Activated CD4-positive, CD25-positive, alpha-beta regulatory T cell treated with anti-CD3 and anti-CD28 coated beads, Interleukin-2, amount 50 U/mL, for 16 hours (primary cell): ENCODE data around the gene ATP11A.

ENCODE experiments used
- DNase-seq: peaks from one replicate; pipeline ENCODE4 v3.0.0-alpha.2; 2020; ENCODE audit warnings: low read depth, low spot score

The ATP11A gene

DNA sequence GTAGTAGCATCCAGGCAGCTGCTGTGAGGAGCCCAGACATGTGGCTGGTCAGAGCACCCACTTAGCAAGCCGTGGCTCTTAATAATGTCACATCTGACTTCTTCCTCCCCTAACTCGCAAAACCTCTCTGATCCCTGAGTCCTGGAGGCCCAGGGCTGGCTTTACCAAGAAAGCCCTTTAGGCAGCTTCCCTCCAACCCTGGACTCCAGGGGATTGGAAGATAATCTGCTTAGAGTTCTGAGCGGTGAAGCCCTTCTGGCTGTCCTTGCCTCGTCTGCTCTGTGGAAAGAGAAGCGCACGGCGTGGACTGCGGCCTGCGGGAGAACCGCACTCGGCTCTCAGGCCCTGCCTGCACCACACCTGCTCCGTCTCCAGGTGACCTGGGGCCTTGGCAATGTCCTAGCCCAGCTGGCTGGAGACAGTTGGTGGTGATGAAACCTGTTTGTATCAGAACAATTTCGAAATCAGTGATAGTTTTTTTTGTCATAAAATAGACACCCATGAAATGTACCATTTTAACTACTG lies 214.7 kb downstream of the ATP11A start:
- DNase-seq, result no peak

DNA sequence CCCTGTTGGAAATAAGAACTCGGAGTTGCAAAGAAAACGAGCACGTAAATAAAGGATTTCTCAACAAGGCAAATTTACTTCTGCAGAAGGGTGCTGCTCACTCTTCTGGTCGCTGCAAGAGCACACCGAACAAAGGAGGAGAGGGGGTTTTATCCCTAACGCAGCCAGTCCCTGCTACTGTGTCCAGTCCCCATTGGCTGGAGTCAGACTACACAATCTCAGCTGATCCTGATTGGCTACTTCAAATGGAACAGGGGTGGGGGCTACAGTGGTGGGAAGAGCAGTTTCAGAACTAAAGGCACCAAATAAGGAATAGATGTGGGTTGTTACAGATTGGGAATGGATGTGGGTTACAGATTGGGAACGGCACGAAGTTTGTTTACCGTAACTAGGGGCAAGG lies 215.2 kb downstream of the ATP11A start:
- no peak for DNase-seq

DNA sequence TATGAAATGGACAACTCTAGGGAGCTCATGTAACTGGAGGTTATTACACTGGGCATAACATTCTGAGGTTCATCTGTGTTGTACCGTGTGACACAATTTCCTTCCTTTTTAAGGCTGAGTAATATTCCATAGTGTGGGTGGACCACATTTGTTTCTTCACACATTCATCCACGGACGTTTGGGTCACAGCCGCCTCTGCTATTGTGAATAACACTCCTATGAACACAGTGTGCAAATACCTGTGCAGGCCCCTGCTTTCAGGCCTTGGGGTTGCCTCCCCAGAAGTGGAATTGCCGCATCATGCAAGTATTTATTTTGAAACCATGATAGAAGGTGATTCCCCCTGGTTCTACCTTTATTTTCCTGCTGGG lies 215.8 kb downstream of the ATP11A start:
- DNase-seq, result no peak

- no peak for DNase-seq
Observed at GRCh38 chr13:112905990-112906641, 216.3 kb downstream of the ATP11A start.

DNA sequence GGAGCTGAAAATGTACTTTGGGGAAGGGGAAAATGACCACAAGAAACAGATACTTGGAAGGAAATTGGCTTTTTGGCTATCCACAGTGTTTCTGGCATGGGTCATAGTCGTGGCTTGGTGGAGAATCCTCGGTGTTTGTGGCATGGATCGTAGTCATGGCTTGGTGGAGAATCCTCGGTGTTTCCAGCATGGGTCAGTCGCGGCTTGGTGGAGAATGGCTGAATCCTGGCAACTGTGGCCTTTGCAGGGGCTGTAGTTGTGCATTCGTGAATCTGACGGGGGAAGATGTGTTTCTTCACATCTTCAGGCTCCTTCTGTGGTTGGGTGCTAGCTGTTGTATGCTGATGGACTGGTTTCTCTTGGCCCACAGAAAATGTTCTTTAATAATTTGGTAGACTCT lies 217.4 kb downstream of the ATP11A start:
- no peak for DNase-seq

- no peak for DNase-seq
Observed at GRCh38 chr13:112907871-112908331, 218.1 kb downstream of the ATP11A start.

DNA sequence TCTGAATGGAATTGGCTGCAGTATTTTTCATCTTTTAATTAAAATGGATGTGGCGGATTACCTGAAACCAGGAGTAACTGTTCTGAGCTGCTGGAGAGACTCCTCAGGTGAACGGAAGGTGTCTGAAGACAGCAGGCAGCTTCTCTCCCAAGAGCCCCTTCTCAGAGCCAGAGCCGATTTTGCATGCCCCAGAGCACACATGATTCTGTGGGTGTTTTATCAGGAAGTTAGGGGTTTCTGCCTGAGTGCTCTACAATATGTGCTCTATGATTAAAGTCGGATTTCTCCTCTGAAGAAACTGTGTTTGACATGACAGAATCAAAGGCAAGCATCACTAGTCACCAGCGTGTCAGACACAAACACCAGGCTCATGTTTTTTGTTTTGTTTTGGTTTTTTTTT lies 218.5 kb downstream of the ATP11A start:
- DNase-seq, result no peak

GRCh38 chr13:112910016-112910415 lies 220.2 kb downstream of the ATP11A start:
- no peak for DNase-seq

GRCh38 chr13:112910616-112911280 lies 220.9 kb downstream of the ATP11A start:
- no peak for DNase-seq

DNA sequence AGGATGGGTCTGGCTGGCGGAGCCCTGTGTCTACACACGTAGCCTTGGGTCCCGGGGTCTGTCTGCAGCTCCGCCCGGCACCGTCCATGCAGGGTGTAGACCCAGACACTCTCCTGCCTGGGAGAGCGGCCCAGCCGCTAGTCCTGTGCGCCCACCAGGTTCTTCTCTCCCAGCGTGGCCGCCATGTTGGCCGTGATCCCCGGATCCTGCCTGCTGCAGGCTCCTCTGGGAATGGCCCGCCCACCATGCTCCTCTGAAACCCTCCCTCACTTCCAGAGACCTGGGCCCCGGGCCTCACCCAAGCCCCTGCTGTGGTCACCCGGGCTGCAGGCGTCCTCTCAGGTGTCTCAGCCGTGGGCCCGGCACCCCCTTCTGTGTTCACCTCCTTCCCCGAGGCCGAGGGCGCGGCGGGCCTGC lies 221.5 kb downstream of the ATP11A start:
- DNase-seq, result no peak

GRCh38 chr13:112911883-112912282 lies 222.0 kb downstream of the ATP11A start:
- no peak for DNase-seq

DNA sequence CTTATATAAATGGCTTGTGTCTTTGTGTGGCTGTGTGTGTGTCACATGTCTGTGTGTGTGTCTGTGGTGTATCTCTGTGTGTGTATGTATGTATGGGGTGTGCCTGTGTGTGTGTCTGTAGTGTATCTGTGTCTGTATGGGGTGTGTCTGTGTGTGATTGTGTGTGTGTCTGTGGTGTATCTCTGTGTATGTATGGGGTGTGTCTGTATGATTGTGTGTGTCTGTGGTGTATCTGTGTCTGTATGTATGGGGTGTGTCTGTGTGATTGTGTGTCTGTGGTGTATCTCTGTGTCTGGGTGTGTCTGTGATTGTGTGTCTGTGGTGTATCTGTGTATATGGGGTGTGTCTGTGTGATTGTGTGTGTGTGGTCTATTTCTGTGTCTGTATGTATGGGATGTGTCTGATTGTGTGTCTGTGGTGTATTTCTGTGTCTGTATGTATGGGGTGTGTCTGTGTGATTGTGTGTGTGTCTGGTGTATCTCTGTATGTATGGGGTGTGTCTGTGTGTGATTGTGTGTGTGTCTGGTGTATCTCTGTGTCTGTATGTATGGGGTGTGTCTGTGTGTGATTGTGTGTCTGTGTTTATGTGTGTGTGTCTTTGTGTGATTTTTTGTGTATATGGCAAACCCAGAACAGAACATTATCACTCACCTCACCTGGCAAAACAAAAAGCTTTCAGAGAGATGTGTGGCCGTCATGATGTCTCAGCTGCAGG lies 223.0 kb downstream of the ATP11A start:
- no peak for DNase-seq

DNA sequence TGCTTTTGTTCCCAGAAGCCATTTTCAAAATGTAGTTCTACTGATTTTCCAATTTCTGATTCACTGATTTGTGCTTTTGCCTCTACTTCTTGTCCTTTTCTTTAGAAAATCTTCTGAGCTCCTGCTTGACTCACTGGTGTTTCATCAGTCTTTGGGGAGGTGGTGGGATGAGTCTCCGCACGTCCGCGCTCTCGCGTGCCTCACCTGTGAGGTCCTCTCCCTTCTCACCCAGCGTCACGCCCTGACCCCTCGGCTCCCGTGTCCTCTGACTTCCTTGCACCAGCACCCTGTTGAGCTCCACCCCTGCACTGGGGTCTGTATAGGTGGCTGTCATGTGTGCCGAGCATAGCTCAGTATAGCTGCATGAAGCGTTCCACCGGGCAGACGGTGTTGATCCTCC lies 226.5 kb downstream of the ATP11A start:
- no peak for DNase-seq

GRCh38 chr13:112917056-112917664 lies 227.3 kb downstream of the ATP11A start:
- no peak for DNase-seq

DNA sequence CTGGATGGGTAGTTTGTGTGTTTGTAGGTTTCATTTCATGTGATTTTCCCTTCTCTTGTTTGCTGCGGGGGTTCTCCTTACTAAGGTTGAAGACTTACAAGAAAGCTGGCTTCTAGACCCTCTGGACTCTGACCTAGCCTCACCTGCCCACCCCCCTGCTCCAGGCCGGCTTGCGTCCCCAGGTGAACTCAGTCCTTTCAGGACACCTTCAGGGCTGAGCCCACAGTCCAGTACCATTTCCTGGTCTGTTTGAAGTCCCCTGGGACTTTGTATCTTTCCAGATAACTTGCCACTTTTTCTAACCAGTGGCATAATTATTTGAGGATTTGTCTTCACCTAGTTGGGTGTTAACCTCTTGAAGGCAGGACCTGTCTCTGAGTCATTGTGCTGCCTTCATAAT lies 227.9 kb downstream of the ATP11A start:
- no peak for DNase-seq

- no peak for DNase-seq
Observed at GRCh38 chr13:112918266-112918665, 228.4 kb downstream of the ATP11A start.

- no peak for DNase-seq
Observed at GRCh38 chr13:112918746-112919145, 228.9 kb downstream of the ATP11A start.

GRCh38 chr13:112923962-112924361 lies 234.1 kb downstream of the ATP11A start:
- DNase-seq, result no peak

GRCh38 chr13:112924365-112924764 lies 234.5 kb downstream of the ATP11A start:
- no peak for DNase-seq

GRCh38 chr13:112926003-112926402 lies 236.2 kb downstream of the ATP11A start:
- DNase-seq, result no peak

GRCh38 chr13:112926993-112927392 lies 237.2 kb downstream of the ATP11A start:
- no peak for DNase-seq
